Measurements from ENCODE around the gene GTF3C5.
"Not testable (repeated sequence)": the region's sequence is repeated elsewhere in the genome, so short reads cannot be mapped to it uniquely, and the experiment has no call there.

GTF3C5 gene

GRCh38 chr9:133072210-133072609 lies 41.4 kb downstream of the GTF3C5 start:
- not testable (repeated sequence) for DNase-seq

GRCh38 chr9:133073086-133074014 lies 42.6 kb downstream of the GTF3C5 start:
- DNase-seq = no peak

GRCh38 chr9:133074111-133074651 lies 43.4 kb downstream of the GTF3C5 start:
- DNase-seq = no peak

- DNase-seq = no peak
Observed at GRCh38 chr9:133075925-133076630, 45.3 kb downstream of the GTF3C5 start.

GRCh38 chr9:133076691-133077090 lies 45.9 kb downstream of the GTF3C5 start:
- DNase-seq = no peak

GRCh38 chr9:133078486-133078885 lies 47.7 kb downstream of the GTF3C5 start:
- DNase-seq = no peak

- DNase-seq = no peak
Observed at GRCh38 chr9:133080161-133080560, 49.4 kb downstream of the GTF3C5 start.

GRCh38 chr9:133080786-133081779 lies 50.3 kb downstream of the GTF3C5 start:
- DNase-seq = not testable (repeated sequence)

GRCh38 chr9:133081957-133082644 lies 51.3 kb downstream of the GTF3C5 start:
- not testable (repeated sequence) for DNase-seq

GRCh38 chr9:133083688-133084087 lies 52.9 kb downstream of the GTF3C5 start:
- DNase-seq = not testable (repeated sequence)

GRCh38 chr9:133086212-133086860 lies 55.5 kb downstream of the GTF3C5 start:
- not testable (repeated sequence) for DNase-seq

- DNase-seq = no peak
Observed at GRCh38 chr9:133086894-133087293, 56.1 kb downstream of the GTF3C5 start.

- no peak for DNase-seq
Observed at GRCh38 chr9:133087429-133088145, 56.8 kb downstream of the GTF3C5 start.

- DNase-seq = no peak
Observed at GRCh38 chr9:133088146-133088750, 57.5 kb downstream of the GTF3C5 start.

GRCh38 chr9:133088756-133089155 lies 58.0 kb downstream of the GTF3C5 start:
- DNase-seq = no peak

- no peak for DNase-seq
Observed at GRCh38 chr9:133089271-133089671, 58.5 kb downstream of the GTF3C5 start.

GRCh38 chr9:133090187-133090586 lies 59.4 kb downstream of the GTF3C5 start:
- no peak for DNase-seq

- no peak for DNase-seq
Observed at GRCh38 chr9:133090752-133091385, 60.1 kb downstream of the GTF3C5 start.

GRCh38 chr9:133094351-133094750 lies 63.6 kb downstream of the GTF3C5 start:
- not testable (repeated sequence) for DNase-seq

Measured in T1000 (cell line).